ENCODE results near the gene SRR.

DNA sequence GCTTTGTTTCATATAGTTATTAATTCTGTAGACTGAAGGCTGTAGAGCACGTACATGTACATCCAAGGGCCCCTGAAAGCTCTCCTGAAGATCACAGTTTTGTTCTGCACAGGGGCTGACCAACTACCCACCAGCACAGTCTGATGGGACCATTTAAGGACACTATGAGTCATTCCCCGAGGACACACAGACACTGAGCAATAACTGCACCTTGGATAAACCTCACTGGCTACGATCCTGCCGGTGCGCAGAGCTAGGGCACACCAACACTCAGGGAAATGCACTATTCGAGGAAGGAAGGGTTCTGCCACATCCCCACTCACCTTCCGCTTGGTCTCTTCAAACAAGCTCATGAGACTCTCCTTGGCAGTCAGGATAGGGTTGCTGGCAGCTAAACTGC lies 20.4 kb upstream of the SRR start:
- TF ChIP-seq, protein P1, sequence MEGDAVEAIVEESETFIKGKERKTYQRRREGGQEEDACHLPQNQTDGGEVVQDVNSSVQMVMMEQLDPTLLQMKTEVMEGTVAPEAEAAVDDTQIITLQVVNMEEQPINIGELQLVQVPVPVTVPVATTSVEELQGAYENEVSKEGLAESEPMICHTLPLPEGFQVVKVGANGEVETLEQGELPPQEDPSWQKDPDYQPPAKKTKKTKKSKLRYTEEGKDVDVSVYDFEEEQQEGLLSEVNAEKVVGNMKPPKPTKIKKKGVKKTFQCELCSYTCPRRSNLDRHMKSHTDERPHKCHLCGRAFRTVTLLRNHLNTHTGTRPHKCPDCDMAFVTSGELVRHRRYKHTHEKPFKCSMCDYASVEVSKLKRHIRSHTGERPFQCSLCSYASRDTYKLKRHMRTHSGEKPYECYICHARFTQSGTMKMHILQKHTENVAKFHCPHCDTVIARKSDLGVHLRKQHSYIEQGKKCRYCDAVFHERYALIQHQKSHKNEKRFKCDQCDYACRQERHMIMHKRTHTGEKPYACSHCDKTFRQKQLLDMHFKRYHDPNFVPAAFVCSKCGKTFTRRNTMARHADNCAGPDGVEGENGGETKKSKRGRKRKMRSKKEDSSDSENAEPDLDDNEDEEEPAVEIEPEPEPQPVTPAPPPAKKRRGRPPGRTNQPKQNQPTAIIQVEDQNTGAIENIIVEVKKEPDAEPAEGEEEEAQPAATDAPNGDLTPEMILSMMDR (IDR thresholded peaks at IDR 0.05) = no peak
- TF ChIP-seq POLR2A (IDR thresholded peaks at IDR 0.05) = no peak

All from Peyer's patch (tissue), 4 donors.